GM19468 (cell line): ENCODE results near the gene PRRC2A.
A peak's percentile ranks its signal among the peaks of the same experiment; 100 is the strongest.

Experiments used
- ATAC-seq: cut with Tn5 transposase; IDR thresholded peaks from one replicate; pipeline ENCODE4 v1.9.1; 2021; ENCODE audit warnings: mild to moderate bottlenecking, moderate library complexity, moderate number of reproducible peaks; ENCODE audit not compliant: unreplicated experiment; ENCODE audit errors: extremely low read depth

Gene PRRC2A

GRCh38 chr6:31643818-31644454, 23.4 kb downstream of the PRRC2A start:
- no peak for ATAC-seq

- no peak for ATAC-seq
Observed at GRCh38 chr6:31645325-31645724, 24.8 kb downstream of the PRRC2A start.

GRCh38 chr6:31651602-31652191, 31.2 kb downstream of the PRRC2A start:
- no peak for ATAC-seq

DNA sequence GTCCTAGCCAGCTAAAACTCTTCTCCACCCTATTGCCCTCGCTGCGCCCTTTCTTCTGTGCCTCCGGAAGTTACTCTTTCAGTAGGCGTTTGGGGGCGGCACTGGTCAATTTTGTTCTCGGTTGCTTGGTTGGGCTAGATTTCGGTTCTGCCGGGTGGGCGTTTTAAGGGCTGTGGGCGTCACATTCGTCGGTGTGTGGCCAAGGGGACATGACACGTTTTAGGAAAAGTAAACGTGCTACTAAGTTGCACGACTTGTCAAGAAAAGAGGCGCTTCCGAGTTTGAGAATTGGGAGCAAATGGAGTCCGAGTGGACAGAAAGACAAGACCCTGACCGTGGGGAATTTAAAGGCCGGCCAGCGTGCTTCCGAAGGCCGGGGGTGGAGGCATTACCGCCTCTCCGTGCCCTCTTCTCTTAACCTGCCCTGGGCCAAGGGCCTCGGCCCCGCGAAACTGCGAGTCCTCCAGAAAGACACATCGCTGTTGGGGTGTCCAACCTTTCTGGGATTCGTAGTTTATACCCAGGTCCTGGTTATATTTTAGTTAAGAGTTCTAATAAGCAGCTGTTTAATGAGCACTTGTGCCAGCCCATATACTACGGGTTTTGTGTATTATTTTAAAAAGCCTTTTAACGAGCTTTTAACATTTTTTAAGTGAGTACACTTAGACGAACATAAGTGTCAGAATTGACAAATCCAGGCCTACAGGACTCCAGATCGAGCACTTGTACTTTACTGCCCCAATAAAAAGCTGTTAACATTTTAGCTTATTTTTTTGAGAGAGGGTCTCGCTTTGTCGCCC, 32.6 kb downstream of the PRRC2A start:
- ATAC-seq, result no peak

GRCh38 chr6:31654574-31655348, 34.2 kb downstream of the PRRC2A start:
- no peak for ATAC-seq

DNA sequence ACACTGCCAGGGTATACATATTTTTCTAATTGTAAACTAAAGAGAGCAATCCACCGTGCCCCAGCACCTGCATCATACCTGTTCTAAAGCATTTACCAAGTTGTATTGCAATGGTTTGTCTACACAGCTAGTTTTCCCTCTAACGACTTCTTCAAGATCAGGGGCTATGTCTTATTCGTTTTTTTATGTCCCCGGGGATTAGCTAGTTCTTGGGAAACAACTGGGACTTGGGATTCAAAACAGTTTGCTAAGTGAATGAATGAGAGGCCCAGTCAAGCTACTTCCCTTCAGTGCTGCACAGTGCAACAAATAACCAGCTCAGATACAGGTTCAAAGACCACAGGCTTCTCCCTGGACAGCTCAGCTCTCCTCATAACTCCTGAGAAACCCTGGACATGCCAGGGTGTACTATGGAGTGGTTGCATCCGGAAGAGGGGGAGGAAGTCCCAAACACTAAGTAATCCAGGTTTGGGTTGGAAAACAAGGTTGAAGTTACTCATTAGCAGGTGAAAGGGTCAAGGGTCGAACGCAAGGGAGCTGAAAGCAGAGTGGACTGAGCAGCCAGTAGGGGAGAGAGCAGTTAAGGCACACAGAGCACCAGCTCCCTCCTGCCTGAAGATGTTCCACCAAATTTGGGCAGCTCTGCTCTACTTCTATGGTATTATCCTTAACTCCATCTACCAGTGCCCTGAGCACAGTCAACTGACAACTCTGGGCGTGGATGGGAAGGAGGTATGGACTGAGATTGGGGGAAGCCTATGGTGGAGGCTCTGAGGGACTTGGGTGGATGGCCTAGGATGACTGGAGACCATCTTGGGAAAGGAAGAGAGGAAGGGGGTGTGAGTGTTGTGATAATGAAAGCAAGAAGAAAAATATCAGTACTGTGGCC, 35.1 kb downstream of the PRRC2A start, which contains the start of gene APOM:
APOM (plus strand) TSS at position 546 of the 889 bp plus-strand sequence; CDS start at position 619, 73 bp downstream.
- no peak for ATAC-seq

- ATAC-seq, result no peak
Observed at GRCh38 chr6:31657406-31658157, 37.1 kb downstream of the PRRC2A start.

- no peak for ATAC-seq
Observed at GRCh38 chr6:31658158-31658688, 37.7 kb downstream of the PRRC2A start.

DNA sequence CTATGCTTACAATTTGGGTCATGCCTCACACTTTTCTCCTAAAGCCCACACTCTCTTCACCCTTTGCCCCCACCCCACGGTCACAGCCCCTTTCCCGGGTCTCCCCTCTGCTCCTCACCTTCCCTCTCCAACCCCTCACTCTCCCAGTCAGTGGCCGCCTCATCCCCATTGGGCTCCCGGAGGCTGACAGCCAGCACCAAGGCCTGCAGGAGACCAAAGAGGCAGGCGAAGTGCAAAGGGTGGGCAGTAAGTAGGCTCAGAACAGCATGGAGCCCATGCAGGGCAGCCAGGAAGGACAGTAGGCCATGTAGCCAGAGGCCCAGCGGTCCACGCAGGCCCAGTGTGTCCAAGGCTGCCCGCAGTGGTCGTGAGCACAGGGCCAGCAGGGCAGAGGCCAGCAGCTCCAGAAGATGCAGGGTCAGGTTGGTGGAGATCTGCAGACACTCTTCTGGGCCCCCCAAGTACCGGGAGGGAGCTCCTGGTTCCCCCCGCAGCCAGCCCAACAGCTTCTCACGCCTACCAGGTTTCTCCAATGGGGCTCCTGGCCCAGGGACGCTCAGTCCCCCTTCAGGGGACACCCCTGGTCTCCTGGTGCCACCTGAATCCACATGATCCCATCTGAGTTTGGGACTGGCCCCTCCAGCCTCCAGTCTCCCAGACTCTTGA, 38.6 kb downstream of the PRRC2A start:
- ATAC-seq, result no peak

DNA sequence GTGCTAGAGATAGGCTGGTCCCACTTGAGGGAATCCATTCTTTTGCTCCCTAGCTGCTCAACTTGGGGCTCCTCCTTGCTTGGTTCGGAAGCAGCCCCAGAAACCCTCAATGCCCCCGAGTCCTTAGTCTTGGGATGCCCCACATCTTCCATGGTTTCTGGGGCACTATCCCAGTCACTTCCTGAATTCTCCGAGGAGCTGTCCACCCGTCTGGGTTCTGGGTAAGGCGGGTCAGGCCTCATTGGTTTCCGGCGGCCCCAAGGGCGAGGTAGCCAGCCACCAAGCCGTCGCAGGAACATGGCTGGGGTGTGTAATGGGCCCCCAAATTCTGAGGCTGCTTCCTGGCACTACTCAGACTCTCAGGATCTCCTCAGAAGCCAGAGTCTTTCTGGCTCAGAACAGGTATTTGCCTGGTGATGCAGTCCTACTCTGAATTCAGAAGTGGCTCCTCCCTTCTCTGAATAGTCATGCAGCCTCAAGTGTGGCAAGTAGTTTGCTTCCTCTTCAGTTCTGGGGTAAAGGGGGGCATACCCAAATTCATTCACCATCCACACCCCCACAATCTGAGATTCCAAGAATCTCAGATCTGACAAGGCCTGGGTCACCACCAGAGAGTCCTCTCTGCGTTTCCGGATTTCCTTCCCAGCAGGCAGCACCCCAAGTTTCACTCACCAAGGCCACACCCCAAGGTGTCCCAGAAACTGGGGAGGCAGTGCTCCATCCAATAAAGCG, 39.3 kb downstream of the PRRC2A start:
- no peak for ATAC-seq

GRCh38 chr6:31660381-31661261, 40.1 kb downstream of the PRRC2A start, which contains the start of gene C6orf47:
Gene C6orf47, minus strand, starts transcription at chr6:31660778. Its CDS starts 831 bp downstream, at chr6:31659947.
- ATAC-seq, result peak; percentile 40

DNA sequence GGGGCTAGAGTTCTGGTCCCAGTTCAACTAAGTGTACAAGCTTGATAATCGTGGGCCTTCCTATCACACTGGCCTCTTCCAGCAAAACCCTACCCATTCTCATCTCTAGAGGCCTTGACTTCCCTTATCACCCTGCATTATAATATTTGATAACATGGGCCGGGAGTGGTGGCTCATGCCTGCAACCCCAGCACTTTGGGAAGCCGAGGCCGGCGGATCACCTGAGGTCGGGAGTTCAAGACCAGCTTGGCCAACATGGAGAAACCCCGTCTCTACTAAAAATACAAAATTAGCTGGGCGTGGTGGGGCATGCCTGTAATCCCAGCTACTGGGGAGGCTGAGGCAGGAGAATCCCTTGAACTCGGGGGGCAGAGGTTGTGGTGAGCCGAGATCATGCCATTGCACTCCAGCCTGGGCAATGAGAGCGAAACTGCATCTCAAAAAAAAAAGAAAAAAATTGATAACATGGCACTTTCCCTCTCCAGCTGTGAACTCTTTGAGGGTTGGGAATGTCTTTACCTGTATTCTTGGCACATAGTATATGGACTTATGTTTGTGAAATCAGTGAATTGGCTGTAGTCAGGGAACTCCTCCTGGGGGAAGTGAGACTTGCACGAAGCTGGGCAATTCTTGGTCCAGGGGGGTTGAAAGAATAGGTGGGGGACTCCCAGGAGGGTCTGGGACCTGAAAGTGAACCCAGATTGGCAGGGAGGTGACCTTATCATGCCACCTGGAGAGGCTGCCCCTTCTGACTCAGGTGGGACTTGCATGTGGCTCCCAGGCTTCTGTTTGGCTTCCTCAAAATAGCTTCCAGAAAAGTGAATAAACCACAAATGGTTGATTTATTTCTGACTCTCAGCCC, 41.0 kb downstream of the PRRC2A start:
- ATAC-seq, result no peak

GRCh38 chr6:31662124-31662723, 41.7 kb downstream of the PRRC2A start:
- ATAC-seq, result no peak

- no peak for ATAC-seq
Observed at GRCh38 chr6:31663126-31663960, 42.8 kb downstream of the PRRC2A start.
